Naive thymus-derived CD4-positive, alpha-beta T cell (primary cell): ENCODE measurements around the gene GTSF1L. TPM values are rescaled to one million over a fixed set of nuclear protein-coding genes. Genes with fewer than 3 reads are reported as not detected.
"Not testable (repeated sequence)": the region's sequence is repeated elsewhere in the genome, so short reads cannot be mapped to it uniquely, and the experiment has no call there.

Experiments used
- ATAC-seq: fragments of 150-1000 bp; cut with Tn5 transposase; 2 replicates; pipeline ENCODE4 v1.10.0; 2021; ENCODE audit warnings: mild to moderate bottlenecking, moderate library complexity
- CTCF ChIA-PET: fragments of 350-600 bp; sonication (Branson Sonifier 250); formaldehyde crosslinking; loops from one replicate; lab custom pipeline; 2021; ENCODE audit warnings: antibody characterized with exemption; lab: Charles Lee
- POLR2A ChIA-PET: fragments of 350-600 bp; sonication (Branson Sonifier 250); formaldehyde crosslinking; loops from one replicate; lab custom pipeline; 2021; ENCODE audit warnings: antibody characterized with exemption, inconsistent platforms; lab: Charles Lee
- DNase-seq, 9 donors: peaks; one replicate each; pipeline versions ENCODE4 v3.0.0 to v3.0.0-alpha.2; 2020 to 2022; ENCODE audit warnings: mixed read lengths in 1 of 9
- H3K27ac ChIP-seq: one replicate; pipeline ENCODE4 v1.7.0; 2013; ENCODE audit warnings: mild to moderate bottlenecking, low read depth, low read length, moderate library complexity
- H3K27me3 ChIP-seq, 2 donors: one replicate each; pipeline ENCODE4 v1.7.0; 2013; ENCODE audit warnings: low read length in 2 of 2, mild to moderate bottlenecking in 2 of 2, moderate library complexity in 2 of 2; ENCODE audit not compliant: control insufficient read depth in 2 of 2, insufficient read depth in 2 of 2
- H3K36me3 ChIP-seq, 3 experiments: 1 replicate in 2 of 3; 2 replicates in 1 of 3; pipeline ENCODE4 v1.7.0; 2013; ENCODE audit warnings: low read length in 3 of 3, mild to moderate bottlenecking in 3 of 3, moderate library complexity in 1 of 3; ENCODE audit not compliant: insufficient read depth in 3 of 3, control insufficient read depth in 2 of 3
- H3K4me1 ChIP-seq, 2 donors: one replicate each; pipeline ENCODE4 v1.7.0; 2013; ENCODE audit warnings: low read length in 2 of 2, mild to moderate bottlenecking in 2 of 2, moderate library complexity in 1 of 2; ENCODE audit not compliant: control insufficient read depth in 2 of 2, insufficient read depth in 2 of 2
- H3K4me3 ChIP-seq: 2 replicates; pipeline ENCODE4 v1.7.0; 2013; ENCODE audit warnings: mild to moderate bottlenecking, low read length
- H3K9me3 ChIP-seq, 3 experiments: 1 replicate in 2 of 3; 2 replicates in 1 of 3; pipeline ENCODE4 v1.7.0; 2013; ENCODE audit warnings: low read length in 3 of 3; ENCODE audit not compliant: control insufficient read depth in 2 of 3
- H3K27ac Mint-ChIP-seq, 9 donors: one replicate each; pipeline ENCODE4 v1.8.0; 2020 to 2022; ENCODE audit warnings: mixed read lengths in 9 of 9, mild to moderate bottlenecking in 8 of 9, moderate library complexity in 5 of 9, inconsistent platforms in 2 of 9
- H3K27me3 Mint-ChIP-seq, 5 donors: one replicate each; pipeline ENCODE4 v1.8.0; 2021 to 2022; ENCODE audit warnings: mixed read lengths in 5 of 5, mild to moderate bottlenecking in 1 of 5
- H3K36me3 Mint-ChIP-seq, 5 donors: one replicate each; pipeline ENCODE4 v1.8.0; 2020 to 2022; ENCODE audit warnings: mixed read lengths in 5 of 5, mild to moderate bottlenecking in 3 of 5, inconsistent platforms in 1 of 5
- H3K4me1 Mint-ChIP-seq, 7 donors: one replicate each; pipeline ENCODE4 v1.8.0; 2020 to 2022; ENCODE audit warnings: mixed read lengths in 7 of 7, mild to moderate bottlenecking in 3 of 7, inconsistent platforms in 1 of 7
- H3K4me3 Mint-ChIP-seq, 10 donors: one replicate each; pipeline ENCODE4 v1.8.0; 2020 to 2022; ENCODE audit warnings: mild to moderate bottlenecking in 10 of 10, mixed read lengths in 10 of 10, moderate library complexity in 6 of 10, inconsistent platforms in 2 of 10
- H3K9me3 Mint-ChIP-seq, 11 donors: one replicate each; pipeline ENCODE4 v1.8.0; 2020 to 2022; ENCODE audit warnings: mixed read lengths in 11 of 11, mild to moderate bottlenecking in 4 of 11, inconsistent platforms in 1 of 11, moderate library complexity in 1 of 11
- intact Hi-C, 2 donors: fragments of 100-400 bp; cut with micrococcal nuclease; formaldehyde crosslinking; loops; one replicate each; pipeline ENCODE4 v1.15.1; 2023
- polyA plus RNA-seq, 2 donors: library from polyadenylated mRNA; unstranded; fragments of 300-500 nt; fragmentation: Illumina TruSeq; gene quantifications; one replicate each; pipeline ENCODE4 v1.2.3, GENCODE V29; 2021
- total RNA-seq, 6 experiments: library from RNA in 5 of 6; stranded (reverse) in 5 of 6; gene quantifications; 1 replicate in 5 of 6; 2 replicates in 1 of 6; pipeline ENCODE4 v1.2.3 and lab custom pipeline; 2021 to 2026

GTSF1L gene
- total and polyA plus RNA-seq, 7 experiments from 2014 or later = 1.4 to 1.7 TPM; not detected in 5

DNA sequence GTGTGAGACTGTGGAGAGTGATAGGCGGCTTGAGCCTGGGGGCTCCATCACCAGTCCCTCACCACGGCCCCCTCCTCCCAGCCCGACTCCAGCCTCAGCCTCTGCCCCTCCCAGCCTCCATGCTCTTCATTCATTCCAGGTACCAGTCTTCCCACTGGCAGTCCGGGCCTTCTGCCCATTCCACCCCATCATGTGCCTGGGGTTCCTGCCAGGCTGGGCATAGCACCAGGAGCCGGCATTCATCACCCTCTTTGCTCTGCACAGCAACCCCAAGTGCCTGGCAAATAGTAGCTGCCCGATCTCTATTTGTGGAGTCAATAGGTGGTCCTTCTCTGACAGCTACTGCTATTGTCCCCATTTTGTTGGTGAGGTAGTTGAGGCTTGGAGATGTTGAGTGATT lies 39.6 kb upstream of the GTSF1L start:
- ChIA-PET POLR2A (no interaction called here), CTCF (no interaction called here)
- no peak overlapping the region for H3K27ac Mint-ChIP-seq
- peaks cover 5 to 24% (median 20%) of the 10 kb centered on the region in 5 donors for H3K27me3 Mint-ChIP-seq
- H3K36me3 ChIP-seq = no peaks in the 10 kb centered on the region
- H3K4me1 Mint-ChIP-seq = peaks cover 0 to 7% (median 0%) of the 10 kb centered on the region in 7 donors
- H3K9me3 ChIP-seq = no peaks in the 10 kb centered on the region
- no peaks in the 10 kb centered on the region for H3K27me3 ChIP-seq
- intact Hi-C loops = no loop called here
- H3K4me1 ChIP-seq = no peaks in the 10 kb centered on the region
- H3K36me3 Mint-ChIP-seq = peaks cover 0 to 1% (median 0%) of the 10 kb centered on the region in 5 donors
- H3K27ac ChIP-seq = no peak overlapping the region
- H3K4me3 ChIP-seq = no peak overlapping the region
- no peak for DNase-seq
- no peak overlapping the region for H3K4me3 Mint-ChIP-seq
- peaks cover 0 to 1% (median 0%) of the 10 kb centered on the region in 11 donors for H3K9me3 Mint-ChIP-seq
- ATAC-seq = no peak

DNA sequence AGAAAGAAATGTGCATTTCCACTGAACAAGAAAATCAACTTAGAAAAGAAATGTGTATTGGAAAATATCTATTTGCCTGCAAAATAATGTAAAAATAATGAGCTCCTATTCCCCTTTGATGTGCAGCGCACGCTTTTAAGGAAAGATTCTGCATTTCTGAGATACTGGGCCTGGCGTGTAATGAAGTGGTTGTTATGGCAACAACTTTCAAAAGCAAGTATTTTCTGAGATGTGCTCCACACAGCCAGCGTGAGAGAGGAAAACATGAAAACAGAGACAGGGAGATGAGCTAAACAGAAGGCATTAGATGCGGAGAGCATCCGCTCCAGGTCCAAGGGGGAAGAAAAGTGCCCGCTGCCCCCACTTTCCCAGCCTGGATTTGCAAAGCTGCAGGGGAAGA lies 39.1 kb upstream of the GTSF1L start:
- Histone ChIP-seq H3K4me1 (no peaks in the 10 kb centered on the region), H3K27me3 (no peaks in the 10 kb centered on the region), H3K9me3 (no peaks in the 10 kb centered on the region), H3K4me3 (no peak overlapping the region), H3K27ac (no peak overlapping the region), H3K36me3 (no peaks in the 10 kb centered on the region)
- DNase-seq (no peak), ATAC-seq (no peak)
- H3K36me3 Mint-ChIP-seq = no peaks in the 10 kb centered on the region
- H3K4me3 Mint-ChIP-seq = no peak overlapping the region
- ChIA-PET POLR2A (no interaction called here), CTCF (no interaction called here)
- H3K27ac Mint-ChIP-seq = no peak overlapping the region
- intact Hi-C loops = no loop called here
- peaks cover 0 to 7% (median 0%) of the 10 kb centered on the region in 7 donors for H3K4me1 Mint-ChIP-seq
- H3K27me3 Mint-ChIP-seq = peaks cover 5 to 23% (median 20%) of the 10 kb centered on the region in 5 donors
- H3K9me3 Mint-ChIP-seq = peaks cover 0 to 1% (median 0%) of the 10 kb centered on the region in 11 donors

DNA sequence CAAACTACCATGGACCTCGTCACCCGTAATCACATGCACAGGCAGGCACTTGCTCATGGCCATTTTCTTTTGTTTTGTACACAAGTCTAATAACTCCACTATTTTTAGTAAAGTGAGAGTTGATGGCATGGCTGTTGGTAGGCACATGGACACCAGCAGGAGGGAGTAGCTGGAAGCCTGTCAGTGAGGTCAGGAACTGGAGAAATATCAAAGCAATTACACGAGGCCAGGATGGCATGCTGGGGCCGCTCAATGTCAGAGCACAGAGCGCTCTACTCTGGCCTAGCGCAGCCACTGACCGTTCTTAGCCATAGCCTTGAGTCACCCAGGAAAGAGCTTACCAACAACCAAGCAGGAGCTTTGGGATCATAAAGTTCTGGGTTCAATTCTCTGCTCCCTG lies 36.1 kb upstream of the GTSF1L start:
- H3K27ac ChIP-seq = no peak overlapping the region
- no peaks in the 10 kb centered on the region for H3K27me3 ChIP-seq
- H3K36me3 Mint-ChIP-seq = no peaks in the 10 kb centered on the region
- ChIA-PET POLR2A (no interaction called here), CTCF (no interaction called here)
- no peak overlapping the region for H3K27ac Mint-ChIP-seq
- H3K4me1 ChIP-seq = no peaks in the 10 kb centered on the region
- no peaks in the 10 kb centered on the region for H3K9me3 ChIP-seq
- H3K27me3 Mint-ChIP-seq = peaks cover 5 to 13% (median 11%) of the 10 kb centered on the region in 5 donors
- no peak overlapping the region for H3K4me3 ChIP-seq
- H3K36me3 ChIP-seq = no peaks in the 10 kb centered on the region
- H3K4me3 Mint-ChIP-seq = no peak overlapping the region
- intact Hi-C loops = no loop called here
- DNase-seq = no peak
- H3K4me1 Mint-ChIP-seq = peaks cover 0 to 7% (median 0%) of the 10 kb centered on the region in 7 donors
- H3K9me3 Mint-ChIP-seq = no peaks in the 10 kb centered on the region
- no peak for ATAC-seq

DNA sequence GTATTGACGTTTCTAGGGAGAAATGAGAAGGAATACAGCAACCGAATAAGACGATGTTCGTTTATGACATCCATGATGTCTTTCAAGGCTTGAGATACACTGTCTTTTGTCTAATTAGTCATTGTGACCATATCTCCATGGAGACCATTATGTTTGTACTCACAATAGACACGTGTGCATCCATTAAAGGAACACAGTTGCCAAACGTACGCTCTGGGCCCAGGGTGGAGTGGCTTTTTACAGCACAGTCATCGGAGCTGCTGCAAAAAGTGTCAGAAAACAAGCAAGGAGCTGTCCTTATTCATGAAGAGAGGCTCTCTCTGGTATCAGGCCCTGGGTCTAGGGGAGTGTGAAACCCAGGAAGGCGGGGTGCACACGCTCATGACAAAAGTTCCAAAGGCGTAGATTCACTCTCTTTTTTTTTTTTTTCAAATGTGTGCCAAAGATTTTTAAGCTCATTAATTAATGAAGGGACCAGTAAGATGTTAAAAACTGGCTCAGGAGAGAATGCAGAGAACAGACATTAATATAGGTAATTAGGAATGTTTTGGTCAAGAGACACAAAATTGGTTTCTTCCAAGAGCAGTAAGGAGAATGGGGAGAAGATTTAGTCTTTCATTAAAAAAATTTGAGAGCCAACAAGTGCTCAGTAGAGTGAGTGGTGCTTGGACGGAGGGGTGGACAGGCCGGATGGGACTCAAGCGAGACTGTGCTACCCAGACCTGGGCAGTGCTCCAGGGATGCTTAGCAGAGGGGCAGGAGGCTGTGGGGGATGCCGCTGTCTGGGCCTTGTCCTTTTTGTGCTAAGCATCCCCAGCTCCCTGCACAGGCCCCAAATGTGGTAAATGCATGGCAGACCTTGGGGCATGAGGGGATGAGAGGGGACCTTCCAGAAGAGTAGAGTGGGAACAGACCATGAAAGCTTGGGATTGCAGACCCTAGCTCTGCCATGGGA lies 34.9 kb upstream of the GTSF1L start:
- ChIA-PET POLR2A (interaction anchor here (0.6 kb wide), 1 partner anchor 42 kb away, joined by 4 read pairs; no protein-coding TSS in a partner anchor), CTCF (no interaction called here)
- Histone ChIP-seq H3K4me3 (no peak overlapping the region), H3K27ac (no peak overlapping the region), H3K27me3 (no peaks in the 10 kb centered on the region), H3K4me1 (no peaks in the 10 kb centered on the region), H3K36me3 (no peaks in the 10 kb centered on the region), H3K9me3 (no peaks in the 10 kb centered on the region)
- H3K27me3 Mint-ChIP-seq = peaks cover 0 to 6% (median 5%) of the 10 kb centered on the region in 5 donors
- peak overlapping the region in 2 of 9 donors; percentile 11 to 49 for H3K27ac Mint-ChIP-seq
- H3K4me1 Mint-ChIP-seq = peaks cover 0 to 7% (median 0%) of the 10 kb centered on the region in 7 donors
- no peak overlapping the region for H3K4me3 Mint-ChIP-seq
- H3K36me3 Mint-ChIP-seq = no peaks in the 10 kb centered on the region
- H3K9me3 Mint-ChIP-seq = no peaks in the 10 kb centered on the region
- ATAC-seq (peak; percentile 20), DNase-seq (no peak)
- intact Hi-C loops = no loop called here

- H3K9me3 ChIP-seq, H3K27ac ChIP-seq, H3K36me3 Mint-ChIP-seq, H3K4me1 ChIP-seq, H3K27me3 Mint-ChIP-seq, H3K4me3 ChIP-seq, POLR2A ChIA-PET, H3K27me3 ChIP-seq, H3K36me3 ChIP-seq, DNase-seq, H3K4me3 Mint-ChIP-seq, CTCF ChIA-PET, H3K9me3 Mint-ChIP-seq, ATAC-seq, H3K4me1 Mint-ChIP-seq, H3K27ac Mint-ChIP-seq: not testable (repeated sequence)
- intact Hi-C loops = loop anchor here in 1 of 2 donors (10.0 kb wide), 2 partner anchors 87 to 167 kb away; no protein-coding TSS in a partner anchor
Observed at GRCh38 chr20:43757888-43758287, 31.1 kb upstream of the GTSF1L start.

GRCh38 chr20:43755851-43756250 lies 29.0 kb upstream of the GTSF1L start:
- H3K27me3 Mint-ChIP-seq = peaks cover 0 to 8% (median 0%) of the 10 kb centered on the region in 5 donors
- no peaks in the 10 kb centered on the region for H3K9me3 ChIP-seq
- peaks cover 16 to 22% (median 18%) of the 10 kb centered on the region in 7 donors for H3K4me1 Mint-ChIP-seq
- H3K4me3 Mint-ChIP-seq = no peak overlapping the region
- H3K27ac ChIP-seq = no peak overlapping the region
- peaks cover 0 to 12% (median 0%) of the 10 kb centered on the region in 5 donors for H3K36me3 Mint-ChIP-seq
- peaks cover 0 to 9% (median 0%) of the 10 kb centered on the region in 11 donors for H3K9me3 Mint-ChIP-seq
- H3K27me3 ChIP-seq = no peaks in the 10 kb centered on the region
- H3K27ac Mint-ChIP-seq = no peak overlapping the region
- intact Hi-C loops = loop anchor here in 1 of 2 donors (10.0 kb wide), 2 partner anchors 89 to 169 kb away; no protein-coding TSS in a partner anchor
- no peaks in the 10 kb centered on the region for H3K36me3 ChIP-seq
- DNase-seq (no peak), ATAC-seq (no peak)
- ChIA-PET CTCF (no interaction called here), POLR2A (no interaction called here)
- peaks cover 0 to 15% of the 10 kb centered on the region in 2 donors for H3K4me1 ChIP-seq
- H3K4me3 ChIP-seq = no peak overlapping the region
